Fibroblast of pulmonary artery (primary cell): ENCODE data around the gene DYRK2.

ENCODE experiments used
- DNase-seq: peaks from one replicate; pipeline ENCODE4 v3.0.0-alpha.2; 2010; ENCODE audit warnings: low read depth
- H3K4me3 ChIP-seq: replicated peaks from 2 replicates; pipeline ENCODE4 v1.5.1; 2011; ENCODE audit warnings: low read depth, mild to moderate bottlenecking, control low read depth, low read length, moderate library complexity
- TF ChIP-seq, protein P1 (sequence below): IDR thresholded peaks from 2 replicates; pipeline ENCODE4 v1.5.1; 2011; ENCODE audit warnings: mild to moderate bottlenecking, control low read depth, low read length, inconsistent platforms; ENCODE audit errors: missing control alignments

Gene DYRK2

DNA sequence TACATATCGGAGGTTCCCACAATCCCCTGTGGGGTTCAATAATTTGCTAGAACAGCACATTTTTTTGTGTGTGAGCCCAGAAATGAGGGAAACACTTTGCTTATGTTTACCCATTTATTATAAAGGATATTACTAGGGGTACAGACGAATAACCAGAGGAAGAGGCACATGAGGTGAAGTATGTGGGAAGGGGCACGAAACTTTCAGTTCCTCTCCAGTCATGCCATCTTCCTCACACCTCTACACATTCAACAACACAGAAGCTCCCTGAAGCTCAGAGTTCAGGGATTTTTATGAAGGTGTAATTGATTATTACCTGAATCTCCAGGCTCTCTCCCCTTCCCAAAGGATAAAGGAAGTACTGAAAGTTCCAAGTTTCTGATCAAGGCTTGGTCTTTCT is 30.2 kb upstream of the DYRK2 start:
- no peak for DNase-seq
- no peak overlapping the region for H3K4me3 ChIP-seq
- TF ChIP-seq, protein P1, sequence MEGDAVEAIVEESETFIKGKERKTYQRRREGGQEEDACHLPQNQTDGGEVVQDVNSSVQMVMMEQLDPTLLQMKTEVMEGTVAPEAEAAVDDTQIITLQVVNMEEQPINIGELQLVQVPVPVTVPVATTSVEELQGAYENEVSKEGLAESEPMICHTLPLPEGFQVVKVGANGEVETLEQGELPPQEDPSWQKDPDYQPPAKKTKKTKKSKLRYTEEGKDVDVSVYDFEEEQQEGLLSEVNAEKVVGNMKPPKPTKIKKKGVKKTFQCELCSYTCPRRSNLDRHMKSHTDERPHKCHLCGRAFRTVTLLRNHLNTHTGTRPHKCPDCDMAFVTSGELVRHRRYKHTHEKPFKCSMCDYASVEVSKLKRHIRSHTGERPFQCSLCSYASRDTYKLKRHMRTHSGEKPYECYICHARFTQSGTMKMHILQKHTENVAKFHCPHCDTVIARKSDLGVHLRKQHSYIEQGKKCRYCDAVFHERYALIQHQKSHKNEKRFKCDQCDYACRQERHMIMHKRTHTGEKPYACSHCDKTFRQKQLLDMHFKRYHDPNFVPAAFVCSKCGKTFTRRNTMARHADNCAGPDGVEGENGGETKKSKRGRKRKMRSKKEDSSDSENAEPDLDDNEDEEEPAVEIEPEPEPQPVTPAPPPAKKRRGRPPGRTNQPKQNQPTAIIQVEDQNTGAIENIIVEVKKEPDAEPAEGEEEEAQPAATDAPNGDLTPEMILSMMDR, result no peak

DNA sequence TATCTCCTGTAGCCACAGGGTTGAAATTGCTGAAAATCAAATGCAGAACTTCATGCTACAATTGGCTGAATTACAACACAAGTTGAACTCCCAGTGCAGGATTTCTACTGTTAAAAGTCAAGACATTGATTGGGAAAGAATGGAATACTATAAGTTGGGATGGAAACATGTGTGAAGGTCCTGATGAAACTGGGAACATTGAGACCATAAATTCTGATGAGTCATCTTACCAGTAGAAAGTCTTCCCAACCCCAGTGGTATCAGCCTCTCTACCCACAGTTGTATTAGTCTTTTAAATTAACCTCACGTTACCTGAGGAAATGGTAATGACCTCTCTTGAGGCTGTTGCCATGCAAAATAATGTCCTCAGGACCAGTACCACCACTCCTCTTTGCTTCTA is 27.4 kb upstream of the DYRK2 start:
- no peak for DNase-seq
- H3K4me3 ChIP-seq, result no peak overlapping the region
- TF ChIP-seq, protein P1, result no peak

GRCh38 chr12:67621926-67622325 is 26.6 kb upstream of the DYRK2 start:
- no peak for DNase-seq
- H3K4me3 ChIP-seq, result no peak overlapping the region
- TF ChIP-seq, protein P1, result no peak

- no peak for DNase-seq
- TF ChIP-seq, protein P1, result no peak
- no peak overlapping the region for H3K4me3 ChIP-seq
Observed at GRCh38 chr12:67623259-67623658, 25.3 kb upstream of the DYRK2 start.

GRCh38 chr12:67624355-67624754 is 24.2 kb upstream of the DYRK2 start:
- TF ChIP-seq, protein P1, result no peak
- no peak for DNase-seq
- no peak overlapping the region for H3K4me3 ChIP-seq

DNA sequence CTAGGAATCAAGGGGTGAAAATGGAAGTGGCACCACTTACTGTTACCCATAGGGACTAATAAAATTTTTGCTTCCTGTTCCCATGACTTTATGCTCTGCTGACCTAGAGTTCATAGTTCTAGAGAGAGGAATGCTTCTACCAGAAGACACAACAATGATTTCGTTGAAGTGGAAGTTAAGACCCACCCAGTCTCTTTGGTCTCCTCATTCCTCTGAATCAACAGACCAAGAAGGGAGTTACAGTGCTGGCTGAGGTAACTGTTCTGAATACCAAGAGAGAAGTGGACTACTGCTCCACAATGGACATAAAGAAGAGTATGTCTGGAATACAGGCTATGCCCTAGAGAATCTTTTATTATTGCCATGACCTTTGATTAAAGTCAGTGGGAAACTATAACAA is 23.5 kb upstream of the DYRK2 start:
- no peak for DNase-seq
- H3K4me3 ChIP-seq, result no peak overlapping the region
- TF ChIP-seq, protein P1, result no peak

- H3K4me3 ChIP-seq, result no peak overlapping the region
- TF ChIP-seq, protein P1, result no peak
- no peak for DNase-seq
Observed at GRCh38 chr12:67626156-67626555, 22.4 kb upstream of the DYRK2 start.
